Measurements from ENCODE around the gene GFER. TPM values are rescaled to one million over a fixed set of nuclear protein-coding genes. Genes with fewer than 3 reads are reported as not detected.

GFER gene
- polyA plus RNA-seq, 1 donor (not counting 4 experiments of a cell fraction or from before 2014, with no cell fraction given): 12.0 TPM

- Histone ChIP-seq H3K27me3 (ENCODE audit: control insufficient read depth, extremely low read depth, insufficient read depth, low read length) (peaks cover 30% of the 10 kb centered on the region), H3K9me1 (ENCODE audit: control insufficient read depth, extremely low read depth, insufficient read depth, low read length) (no peaks in the 10 kb centered on the region), H3K9ac (ENCODE audit: control insufficient read depth, extremely low read depth, insufficient read depth, low read length) (no peak overlapping the region), H3K79me2 (ENCODE audit: control insufficient read depth, insufficient read depth, low read length) (no peaks in the 10 kb centered on the region), H4K20me1 (ENCODE audit: control insufficient read depth, extremely low read depth, insufficient read depth, low read length) (no peaks in the 10 kb centered on the region), H3K9me3 (ENCODE audit: control insufficient read depth, low read depth, low read length) (no peaks in the 10 kb centered on the region), H3K36me3 (ENCODE audit: control insufficient read depth in 2 of 2, extremely low read depth in 1 of 2, insufficient read depth in 2 of 2, low read length in 2 of 2) (peaks cover 5 to 6% of the 10 kb centered on the region in 2 experiments), H3K4me3 (ENCODE audit: control insufficient read depth in 2 of 3, extremely low read depth in 1 of 3, insufficient read depth in 2 of 3, low read depth in 1 of 3, low read length in 3 of 3) (no peak overlapping the region), H2AFZ (ENCODE audit: control insufficient read depth, low read length) (no peak overlapping the region), H3K4me1 (ENCODE audit: control insufficient read depth, extremely low read depth, insufficient read depth, low read length) (peaks cover 25% of the 10 kb centered on the region), H3K27ac (ENCODE audit: control insufficient read depth, insufficient read depth, low read length) (no peak overlapping the region), H3K4me2 (ENCODE audit: control insufficient read depth, extremely low read depth, insufficient read depth, low read depth, low read length) (peak overlapping the region; percentile 70)
- dilution Hi-C loops (cut with MboI; ENCODE audit: extremely low pct_ligation_motif_present, low sequenced_read_pairs): no loop called here
- FAIRE-seq: no peak
- TF ChIP-seq EZH2 (IDR thresholded peaks at IDR 0.05; ENCODE audit: low read length) (no peak), CTCF (optimal IDR thresholded peaks at IDR 0.05 in 1 of 3, IDR thresholded peaks at IDR 0.05 in 1 of 3, conservative IDR thresholded peaks at IDR 0.05 in 1 of 3; ENCODE audit: extremely low read depth in 1 of 3, insufficient read depth in 2 of 3, low read length in 3 of 3) (no peak)
- no peak for DNase-seq (ENCODE audit: low read depth, low spot score)
Observed at GRCh38 chr16:1991135-1991551, 7.2 kb downstream of the GFER start.

- H3K4me3 ChIP-seq (ENCODE audit: control insufficient read depth in 2 of 3, extremely low read depth in 1 of 3, insufficient read depth in 2 of 3, low read depth in 1 of 3, low read length in 3 of 3): peak overlapping the region in 2 of 3 experiments; percentile 23 to 43
Observed at GRCh38 chr16:1991588-1991947, 7.6 kb downstream of the GFER start.

More at GRCh38 chr16:1991588-1991947, 7.6 kb downstream of the GFER start:
- no peaks in the 10 kb centered on the region for H3K9me1 ChIP-seq (ENCODE audit: control insufficient read depth, extremely low read depth, insufficient read depth, low read length)
- no peaks in the 10 kb centered on the region for H4K20me1 ChIP-seq (ENCODE audit: control insufficient read depth, extremely low read depth, insufficient read depth, low read length)
- no peaks in the 10 kb centered on the region for H3K9me3 ChIP-seq (ENCODE audit: control insufficient read depth, low read depth, low read length)
- TF ChIP-seq EZH2 (IDR thresholded peaks at IDR 0.05; ENCODE audit: low read length) (no peak), CTCF (optimal IDR thresholded peaks at IDR 0.05 in 1 of 3, IDR thresholded peaks at IDR 0.05 in 1 of 3, conservative IDR thresholded peaks at IDR 0.05 in 1 of 3; ENCODE audit: extremely low read depth in 1 of 3, insufficient read depth in 2 of 3, low read length in 3 of 3) (no peak)
- peaks cover under 1 to 5% of the 10 kb centered on the region in 2 experiments for H3K36me3 ChIP-seq (ENCODE audit: control insufficient read depth in 2 of 2, extremely low read depth in 1 of 2, insufficient read depth in 2 of 2, low read length in 2 of 2)
- H3K4me2 ChIP-seq (ENCODE audit: control insufficient read depth, extremely low read depth, insufficient read depth, low read depth, low read length): peak overlapping the region; percentile 70
- peak overlapping the region; percentile 88 for H2AFZ ChIP-seq (ENCODE audit: control insufficient read depth, low read length)
- peaks cover 25% of the 10 kb centered on the region for H3K4me1 ChIP-seq (ENCODE audit: control insufficient read depth, extremely low read depth, insufficient read depth, low read length)
- no peak for DNase-seq (ENCODE audit: low read depth, low spot score)
- peak overlapping the region; percentile 37 for H3K9ac ChIP-seq (ENCODE audit: control insufficient read depth, extremely low read depth, insufficient read depth, low read length)
- no peak for FAIRE-seq
- no peak overlapping the region for H3K27ac ChIP-seq (ENCODE audit: control insufficient read depth, insufficient read depth, low read length)
- H3K79me2 ChIP-seq (ENCODE audit: control insufficient read depth, insufficient read depth, low read length): no peaks in the 10 kb centered on the region
- peaks cover 30% of the 10 kb centered on the region for H3K27me3 ChIP-seq (ENCODE audit: control insufficient read depth, extremely low read depth, insufficient read depth, low read length)
- dilution Hi-C loops (cut with MboI; ENCODE audit: extremely low pct_ligation_motif_present, low sequenced_read_pairs): no loop called here

All from keratinocyte (primary cell).